Thyroid gland (tissue), 4 donors: ENCODE data around the gene CLPX.

Experiments used
- POLR2A ChIP-seq, 2 donors: fragments of 450-650 bp; IDR thresholded peaks; one replicate each; pipeline ENCODE4 v1.6.1; 2017; ENCODE audit warnings: antibody characterized with exemption in 2 of 2, mild to moderate bottlenecking in 2 of 2, moderate library complexity in 1 of 2
- TF ChIP-seq, protein P1 (sequence below), 6 experiments: fragments of 200-600 bp in 3 of 6; fragments of 450-650 bp in 3 of 6; sonication (generic) in 3 of 6; IDR thresholded peaks; one replicate each; pipeline ENCODE4 v1.5.1; 2016 to 2019; ENCODE audit warnings: antibody characterized with exemption in 6 of 6, mild to moderate bottlenecking in 2 of 6, inconsistent platforms in 1 of 6, moderate library complexity in 1 of 6

DNA sequence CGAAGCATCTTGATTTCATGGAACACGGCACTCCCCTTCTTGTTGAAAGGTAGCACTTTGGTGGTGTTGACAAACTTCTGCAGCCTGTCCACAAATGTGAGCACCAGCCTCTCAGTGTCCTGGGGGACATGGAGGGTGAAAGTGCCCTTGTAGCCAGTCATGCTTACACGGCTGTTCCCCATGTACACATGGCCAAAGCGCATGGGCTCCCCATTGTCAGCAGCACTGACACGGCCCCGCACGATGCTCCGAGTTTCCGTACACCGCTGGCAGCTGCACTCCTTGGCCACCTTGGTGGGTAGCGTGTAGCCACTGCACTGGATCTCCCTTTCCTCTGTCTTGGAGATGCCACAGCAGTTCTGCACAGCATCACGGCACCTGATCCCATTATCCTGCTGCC lies 13.4 kb upstream of the CLPX start:
- TF ChIP-seq, protein P1, sequence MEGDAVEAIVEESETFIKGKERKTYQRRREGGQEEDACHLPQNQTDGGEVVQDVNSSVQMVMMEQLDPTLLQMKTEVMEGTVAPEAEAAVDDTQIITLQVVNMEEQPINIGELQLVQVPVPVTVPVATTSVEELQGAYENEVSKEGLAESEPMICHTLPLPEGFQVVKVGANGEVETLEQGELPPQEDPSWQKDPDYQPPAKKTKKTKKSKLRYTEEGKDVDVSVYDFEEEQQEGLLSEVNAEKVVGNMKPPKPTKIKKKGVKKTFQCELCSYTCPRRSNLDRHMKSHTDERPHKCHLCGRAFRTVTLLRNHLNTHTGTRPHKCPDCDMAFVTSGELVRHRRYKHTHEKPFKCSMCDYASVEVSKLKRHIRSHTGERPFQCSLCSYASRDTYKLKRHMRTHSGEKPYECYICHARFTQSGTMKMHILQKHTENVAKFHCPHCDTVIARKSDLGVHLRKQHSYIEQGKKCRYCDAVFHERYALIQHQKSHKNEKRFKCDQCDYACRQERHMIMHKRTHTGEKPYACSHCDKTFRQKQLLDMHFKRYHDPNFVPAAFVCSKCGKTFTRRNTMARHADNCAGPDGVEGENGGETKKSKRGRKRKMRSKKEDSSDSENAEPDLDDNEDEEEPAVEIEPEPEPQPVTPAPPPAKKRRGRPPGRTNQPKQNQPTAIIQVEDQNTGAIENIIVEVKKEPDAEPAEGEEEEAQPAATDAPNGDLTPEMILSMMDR (IDR thresholded peaks at IDR 0.05): no peak
- TF ChIP-seq POLR2A (IDR thresholded peaks at IDR 0.05): no peak
